ENCODE data around the gene UQCR10.

The UQCR10 gene

DNA sequence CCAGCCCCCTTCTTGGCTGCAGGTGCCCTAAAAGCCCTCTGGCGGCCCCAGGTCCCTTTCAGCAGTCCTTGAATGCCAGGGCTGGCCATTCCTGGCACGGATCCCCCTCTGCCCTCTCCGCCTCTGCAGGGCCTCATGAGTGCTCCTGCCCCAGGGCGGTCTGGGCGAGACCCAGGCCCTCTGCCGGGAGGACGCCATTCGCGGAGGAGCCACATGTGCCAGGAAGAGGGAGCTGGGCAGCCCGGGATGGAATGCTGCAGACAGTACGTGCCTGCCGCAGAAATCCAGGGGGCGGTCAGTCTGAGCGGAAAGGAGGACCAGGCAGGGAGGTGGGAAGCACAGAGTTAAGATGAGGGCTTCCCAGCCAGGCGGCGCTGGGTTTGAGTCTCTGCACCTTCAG lies 44.6 kb upstream of the UQCR10 start:
- no peak overlapping the region for H3K27ac ChIP-seq (ENCODE audit: low read length)
- H4K20me1 ChIP-seq (ENCODE audit: insufficient read depth, low read length): peaks cover 8% of the 10 kb centered on the region
- DNase-seq (no peak), ATAC-seq (ENCODE audit: insufficient read depth, low read depth) (no peak)
- H3K4me1 ChIP-seq (ENCODE audit: insufficient read depth, low read length): no peaks in the 10 kb centered on the region
- no peaks in the 10 kb centered on the region for H3K36me3 ChIP-seq (ENCODE audit: insufficient read depth, low read length)
- TF ChIP-seq, protein P1, sequence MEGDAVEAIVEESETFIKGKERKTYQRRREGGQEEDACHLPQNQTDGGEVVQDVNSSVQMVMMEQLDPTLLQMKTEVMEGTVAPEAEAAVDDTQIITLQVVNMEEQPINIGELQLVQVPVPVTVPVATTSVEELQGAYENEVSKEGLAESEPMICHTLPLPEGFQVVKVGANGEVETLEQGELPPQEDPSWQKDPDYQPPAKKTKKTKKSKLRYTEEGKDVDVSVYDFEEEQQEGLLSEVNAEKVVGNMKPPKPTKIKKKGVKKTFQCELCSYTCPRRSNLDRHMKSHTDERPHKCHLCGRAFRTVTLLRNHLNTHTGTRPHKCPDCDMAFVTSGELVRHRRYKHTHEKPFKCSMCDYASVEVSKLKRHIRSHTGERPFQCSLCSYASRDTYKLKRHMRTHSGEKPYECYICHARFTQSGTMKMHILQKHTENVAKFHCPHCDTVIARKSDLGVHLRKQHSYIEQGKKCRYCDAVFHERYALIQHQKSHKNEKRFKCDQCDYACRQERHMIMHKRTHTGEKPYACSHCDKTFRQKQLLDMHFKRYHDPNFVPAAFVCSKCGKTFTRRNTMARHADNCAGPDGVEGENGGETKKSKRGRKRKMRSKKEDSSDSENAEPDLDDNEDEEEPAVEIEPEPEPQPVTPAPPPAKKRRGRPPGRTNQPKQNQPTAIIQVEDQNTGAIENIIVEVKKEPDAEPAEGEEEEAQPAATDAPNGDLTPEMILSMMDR (IDR thresholded peaks at IDR 0.05; ENCODE audit: borderline replicate concordance, extremely low read depth, low read length, poor library complexity, severe bottlenecking): no peak
- TF ChIP-seq EZH2 (IDR thresholded peaks at IDR 0.05; ENCODE audit: borderline replicate concordance, low read depth, low read length, severe bottlenecking): no peak
- no peak overlapping the region for H2AFZ ChIP-seq (ENCODE audit: low read depth, low read length)
- no peaks in the 10 kb centered on the region for H3K9me3 ChIP-seq (ENCODE audit: insufficient read depth, low read length, severe bottlenecking)
- H3K79me2 ChIP-seq (ENCODE audit: insufficient read depth, low read length): no peaks in the 10 kb centered on the region
- no peaks in the 10 kb centered on the region for H3K27me3 ChIP-seq (ENCODE audit: insufficient read depth, low read length, poor library complexity)
- H3K4me2 ChIP-seq (ENCODE audit: insufficient read depth, low read length): no peak overlapping the region
- no peak overlapping the region for H3K4me3 ChIP-seq (ENCODE audit: low read depth in 1 of 2, low read length in 2 of 2)
- H3K9ac ChIP-seq (ENCODE audit: low read depth, low read length): no peak overlapping the region

DNA sequence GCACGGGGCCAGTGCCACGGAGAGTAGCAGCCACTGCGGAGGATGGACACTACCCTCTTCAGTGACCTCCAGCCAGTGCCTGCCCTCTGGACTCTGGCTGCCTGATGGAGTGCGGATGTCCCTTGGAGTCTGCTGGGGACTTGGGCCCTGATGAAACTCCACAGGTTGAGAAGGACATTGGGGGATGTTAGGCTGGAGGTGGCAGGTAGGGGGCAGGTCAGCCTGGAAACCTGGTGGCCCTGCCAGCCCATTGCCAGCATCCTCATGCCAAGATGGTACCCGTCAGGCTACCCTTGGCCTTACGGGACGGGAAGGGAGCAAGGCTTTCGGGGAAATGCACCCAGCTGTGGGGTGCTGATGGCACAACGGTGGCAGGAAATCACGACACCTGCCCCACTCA lies 43.4 kb upstream of the UQCR10 start:
- Histone ChIP-seq H3K79me2 (ENCODE audit: insufficient read depth, low read length) (no peaks in the 10 kb centered on the region), H3K27me3 (ENCODE audit: insufficient read depth, low read length, poor library complexity) (no peaks in the 10 kb centered on the region)

DNA sequence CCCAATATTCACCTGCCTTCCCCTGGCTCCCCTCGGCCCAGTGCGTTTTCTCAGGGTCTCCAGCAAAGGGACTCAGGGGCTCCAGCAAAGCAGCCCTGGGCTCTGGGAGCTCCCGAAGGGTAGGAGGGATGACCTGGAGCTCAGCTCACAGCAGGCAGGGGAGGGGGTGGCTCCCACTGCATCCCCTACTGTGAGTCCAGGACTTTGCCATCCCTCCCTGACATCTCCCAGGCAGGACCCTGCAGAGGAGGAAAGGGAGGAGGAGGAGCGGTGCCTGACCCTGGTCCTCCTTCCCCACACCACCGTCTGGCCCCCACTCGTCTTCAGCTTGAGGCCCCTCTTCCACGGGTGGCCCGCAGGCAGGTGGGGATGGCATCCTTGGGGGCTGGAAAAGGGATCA lies 42.3 kb upstream of the UQCR10 start:
- Histone ChIP-seq H3K4me3 (ENCODE audit: low read depth in 1 of 2, low read length in 2 of 2) (no peak overlapping the region), H3K36me3 (ENCODE audit: insufficient read depth, low read length) (no peaks in the 10 kb centered on the region), H2AFZ (ENCODE audit: low read depth, low read length) (no peak overlapping the region), H3K27ac (ENCODE audit: low read length) (no peak overlapping the region), H3K4me2 (ENCODE audit: insufficient read depth, low read length) (no peak overlapping the region), H3K9ac (ENCODE audit: low read depth, low read length) (no peak overlapping the region), H3K27me3 (ENCODE audit: insufficient read depth, low read length, poor library complexity) (no peaks in the 10 kb centered on the region), H4K20me1 (ENCODE audit: insufficient read depth, low read length) (peaks cover 5% of the 10 kb centered on the region; the same call in 1 of the 2 replicates), H3K9me3 (ENCODE audit: insufficient read depth, low read length, severe bottlenecking) (no peaks in the 10 kb centered on the region), H3K4me1 (ENCODE audit: insufficient read depth, low read length) (no peaks in the 10 kb centered on the region), H3K79me2 (ENCODE audit: insufficient read depth, low read length) (no peaks in the 10 kb centered on the region)
- ATAC-seq (ENCODE audit: insufficient read depth, low read depth) (no peak), DNase-seq (no peak)
- no peak for TF ChIP-seq EZH2 (IDR thresholded peaks at IDR 0.05; ENCODE audit: borderline replicate concordance, low read depth, low read length, severe bottlenecking)
- TF ChIP-seq, protein P1 (IDR thresholded peaks at IDR 0.05; ENCODE audit: borderline replicate concordance, extremely low read depth, low read length, poor library complexity, severe bottlenecking): no peak

More for the DNA sequence above, 43.4 kb upstream of the UQCR10 start:
- TF ChIP-seq, protein P1 (IDR thresholded peaks at IDR 0.05; ENCODE audit: borderline replicate concordance, extremely low read depth, low read length, poor library complexity, severe bottlenecking): peak; percentile 22
- TF ChIP-seq EZH2 (IDR thresholded peaks at IDR 0.05; ENCODE audit: borderline replicate concordance, low read depth, low read length, severe bottlenecking): no peak
- no peak overlapping the region for H3K9ac ChIP-seq (ENCODE audit: low read depth, low read length)
- no peak for DNase-seq
- no peak overlapping the region for H3K4me2 ChIP-seq (ENCODE audit: insufficient read depth, low read length)
- no peak for ATAC-seq (ENCODE audit: insufficient read depth, low read depth)
- no peak overlapping the region for H3K4me3 ChIP-seq (ENCODE audit: low read depth in 1 of 2, low read length in 2 of 2)
- peaks cover 5% of the 10 kb centered on the region; the same call in 1 of the 2 replicates for H4K20me1 ChIP-seq (ENCODE audit: insufficient read depth, low read length)
- H3K36me3 ChIP-seq (ENCODE audit: insufficient read depth, low read length): no peaks in the 10 kb centered on the region
- H2AFZ ChIP-seq (ENCODE audit: low read depth, low read length): no peak overlapping the region
- no peaks in the 10 kb centered on the region for H3K4me1 ChIP-seq (ENCODE audit: insufficient read depth, low read length)
- H3K9me3 ChIP-seq (ENCODE audit: insufficient read depth, low read length, severe bottlenecking): no peaks in the 10 kb centered on the region
- H3K27ac ChIP-seq (ENCODE audit: low read length): no peak overlapping the region

DNA sequence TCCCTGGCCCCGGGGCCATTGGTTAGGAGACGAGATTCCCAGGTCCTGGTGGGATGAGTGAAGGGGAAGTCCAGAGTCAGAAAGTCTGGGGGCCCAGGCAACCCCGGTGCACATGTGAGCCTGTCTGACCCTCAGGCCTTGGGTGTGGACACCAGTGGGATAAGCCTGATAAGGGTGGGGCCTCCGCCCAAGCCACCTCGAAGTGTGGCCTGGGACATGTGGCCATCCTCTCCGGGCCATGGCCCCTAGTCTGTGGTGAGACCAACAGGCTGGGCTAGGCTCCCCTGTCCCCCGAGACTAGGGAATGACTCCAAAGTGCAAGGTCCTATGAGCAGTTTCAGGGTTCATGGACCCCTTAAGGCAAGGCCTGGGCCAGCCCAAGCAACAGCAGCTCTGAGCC lies 41.1 kb upstream of the UQCR10 start:
- no peak overlapping the region for H3K9ac ChIP-seq (ENCODE audit: low read depth, low read length)
- no peak for TF ChIP-seq EZH2 (IDR thresholded peaks at IDR 0.05; ENCODE audit: borderline replicate concordance, low read depth, low read length, severe bottlenecking)
- TF ChIP-seq, protein P1 (IDR thresholded peaks at IDR 0.05; ENCODE audit: borderline replicate concordance, extremely low read depth, low read length, poor library complexity, severe bottlenecking): no peak

More for the DNA sequence above, 41.1 kb upstream of the UQCR10 start:
- H2AFZ ChIP-seq (ENCODE audit: low read depth, low read length): no peak overlapping the region
- peaks cover 7% of the 10 kb centered on the region; the same call in 1 of the 2 replicates for H3K36me3 ChIP-seq (ENCODE audit: insufficient read depth, low read length)
- no peaks in the 10 kb centered on the region for H3K79me2 ChIP-seq (ENCODE audit: insufficient read depth, low read length)
- H3K4me1 ChIP-seq (ENCODE audit: insufficient read depth, low read length): no peaks in the 10 kb centered on the region
- no peaks in the 10 kb centered on the region for H3K27me3 ChIP-seq (ENCODE audit: insufficient read depth, low read length, poor library complexity)
- H4K20me1 ChIP-seq (ENCODE audit: insufficient read depth, low read length): peaks cover 5% of the 10 kb centered on the region; the same call in 1 of the 2 replicates
- H3K4me3 ChIP-seq (ENCODE audit: low read depth in 1 of 2, low read length in 2 of 2): no peak overlapping the region
- no peak for ATAC-seq (ENCODE audit: insufficient read depth, low read depth)
- H3K4me2 ChIP-seq (ENCODE audit: insufficient read depth, low read length): no peak overlapping the region
- H3K27ac ChIP-seq (ENCODE audit: low read length): no peak overlapping the region
- DNase-seq: no peak
- no peaks in the 10 kb centered on the region for H3K9me3 ChIP-seq (ENCODE audit: insufficient read depth, low read length, severe bottlenecking)

Measured in DND-41 (cell line).